ENCODE results near the gene ITIH1.

Gene ITIH1

DNA sequence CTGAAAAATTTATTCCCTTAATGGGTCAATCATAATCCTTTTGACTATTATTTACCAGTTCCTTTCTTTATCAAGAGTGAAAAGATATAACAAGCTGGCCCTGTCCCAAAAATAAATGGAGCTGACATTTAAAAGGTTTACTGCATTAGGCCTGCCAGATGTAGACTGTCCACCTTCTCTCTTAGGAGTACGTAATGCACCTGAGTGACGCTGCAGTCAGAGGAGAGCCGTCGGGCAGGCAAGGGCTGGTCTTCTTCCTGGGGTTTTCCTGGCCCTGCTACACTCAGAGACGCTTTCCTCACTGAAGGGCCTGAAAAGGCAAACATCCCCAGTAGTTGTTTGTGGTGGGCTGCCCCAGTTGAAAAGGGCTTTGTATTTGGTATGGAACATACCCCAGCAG lies 34.2 kb upstream of the ITIH1 start:
- TF ChIP-seq CTCF (IDR thresholded peaks at IDR 0.05; ENCODE audit: low read depth, low read length, missing control alignments) = no peak

GRCh38 chr3:52743721-52744120 lies 33.7 kb upstream of the ITIH1 start:
- no peak overlapping the region for H3K4me3 ChIP-seq (replicated peaks; ENCODE audit: low read depth, low read length)
- no peak for TF ChIP-seq CTCF (IDR thresholded peaks at IDR 0.05; ENCODE audit: low read depth, low read length, missing control alignments)
- DNase-seq (ENCODE audit: extremely low read depth, low read depth) = no peak

More for the DNA sequence above, 34.2 kb upstream of the ITIH1 start:
- DNase-seq (ENCODE audit: extremely low read depth, low read depth) = no peak
- H3K4me3 ChIP-seq (replicated peaks; ENCODE audit: low read depth, low read length) = no peak overlapping the region

DNA sequence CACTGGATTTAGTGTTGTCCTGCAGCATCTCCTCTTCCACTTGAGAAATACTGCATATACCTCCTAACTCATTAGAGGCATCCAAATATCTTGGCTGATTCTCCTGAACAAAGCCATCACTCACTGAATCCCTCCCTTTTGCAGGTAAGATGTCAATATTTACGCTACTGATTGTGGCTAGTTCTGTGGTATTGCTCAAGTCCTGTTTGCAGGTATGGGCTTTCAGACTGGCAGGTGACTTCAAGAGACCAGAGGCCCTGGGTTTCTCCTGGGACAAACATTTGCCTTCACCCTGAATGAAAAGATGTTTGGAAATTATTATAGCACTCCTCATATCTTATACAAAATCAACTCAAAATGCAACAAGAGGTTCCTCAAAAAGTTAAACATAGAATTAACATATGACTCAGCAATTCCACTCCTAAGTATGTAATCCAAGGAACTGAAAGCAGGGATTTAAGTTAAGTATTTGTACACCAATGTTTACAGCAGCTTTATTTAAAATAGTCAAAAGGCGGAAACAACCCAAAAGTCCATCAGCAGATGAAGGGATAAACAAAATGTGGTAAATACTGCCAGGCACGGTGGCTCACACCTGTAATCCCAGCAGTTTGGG lies 25.2 kb upstream of the ITIH1 start:
- no peak for TF ChIP-seq CTCF (IDR thresholded peaks at IDR 0.05; ENCODE audit: low read depth, low read length, missing control alignments)
- no peak overlapping the region for H3K4me3 ChIP-seq (replicated peaks; ENCODE audit: low read depth, low read length)
- no peak for DNase-seq (ENCODE audit: extremely low read depth, low read depth)

DNA sequence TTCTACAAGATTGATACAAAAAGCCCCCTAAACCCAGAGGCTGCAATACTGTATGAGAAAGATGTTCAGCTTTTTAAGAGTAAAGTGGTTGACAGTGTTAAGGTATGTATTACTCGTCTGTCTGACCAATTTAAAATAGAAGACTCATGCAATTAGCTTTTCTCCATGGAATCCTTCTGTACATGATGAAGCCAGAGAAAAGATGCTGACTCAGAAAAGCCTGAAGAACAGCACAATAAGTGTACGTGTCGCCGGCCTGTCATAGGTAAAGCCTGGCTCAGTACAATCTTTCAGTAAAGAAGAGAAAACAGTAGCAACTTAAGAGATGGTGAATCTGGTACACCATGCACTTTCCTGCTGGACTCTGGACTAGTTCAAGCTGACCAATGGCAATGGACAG lies 23.0 kb upstream of the ITIH1 start:
- TF ChIP-seq CTCF (IDR thresholded peaks at IDR 0.05; ENCODE audit: low read depth, low read length, missing control alignments) = no peak
- DNase-seq (ENCODE audit: extremely low read depth, low read depth) = no peak
- H3K4me3 ChIP-seq (replicated peaks; ENCODE audit: low read depth, low read length) = no peak overlapping the region

DNA sequence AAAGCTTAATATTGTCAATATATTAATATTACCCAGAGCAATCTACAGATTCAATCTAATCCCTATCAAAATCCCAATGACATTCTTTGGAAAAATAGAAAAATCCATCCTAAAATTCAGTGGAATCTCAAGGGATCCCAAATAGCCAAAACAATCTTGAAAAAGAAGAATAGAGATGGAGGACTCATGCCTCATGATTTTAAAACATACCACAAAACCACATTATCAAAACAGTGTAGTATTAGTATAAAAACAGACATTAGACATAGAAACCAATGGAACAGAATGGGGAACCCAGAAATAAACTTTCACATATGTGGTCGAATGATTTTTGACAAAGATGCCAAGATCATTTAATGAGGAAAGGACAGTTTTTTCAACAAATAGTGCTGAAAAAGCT lies 21.3 kb upstream of the ITIH1 start:
- no peak for DNase-seq (ENCODE audit: extremely low read depth, low read depth)
- no peak for TF ChIP-seq CTCF (IDR thresholded peaks at IDR 0.05; ENCODE audit: low read depth, low read length, missing control alignments)
- H3K4me3 ChIP-seq (replicated peaks; ENCODE audit: low read depth, low read length) = no peak overlapping the region

DNA sequence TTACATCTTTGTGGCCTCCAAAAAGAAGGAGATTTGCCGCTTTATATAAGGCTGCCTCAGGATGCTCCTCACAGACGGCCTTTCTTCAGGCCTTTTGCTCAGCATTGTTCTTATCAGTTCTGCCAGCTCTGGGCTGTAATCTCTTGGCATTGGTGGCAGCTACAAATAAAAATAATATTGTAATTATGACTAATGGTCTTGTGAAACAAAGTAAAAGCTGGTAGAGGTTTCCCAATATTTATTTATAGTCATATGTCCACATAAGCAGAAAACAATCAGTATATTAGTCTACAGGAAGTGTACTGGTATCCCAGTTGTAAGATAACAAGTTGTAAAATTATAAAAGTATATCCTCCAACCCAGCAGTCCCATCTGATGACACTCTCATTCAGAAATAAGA lies 13.9 kb upstream of the ITIH1 start:
- DNase-seq (ENCODE audit: extremely low read depth, low read depth) = no peak
- TF ChIP-seq CTCF (IDR thresholded peaks at IDR 0.05; ENCODE audit: low read depth, low read length, missing control alignments) = no peak
- H3K4me3 ChIP-seq (replicated peaks; ENCODE audit: low read depth, low read length) = no peak overlapping the region
